Measurements from ENCODE around the gene TUT4. TPM values are rescaled to one million over a fixed set of nuclear protein-coding genes. Genes with fewer than 3 reads are reported as not detected.

Gene TUT4
- total and polyA plus RNA-seq, 2 donors (not counting 1 experiment from before 2014, with no cell fraction given): 29.3 to 37.5 TPM

DNA sequence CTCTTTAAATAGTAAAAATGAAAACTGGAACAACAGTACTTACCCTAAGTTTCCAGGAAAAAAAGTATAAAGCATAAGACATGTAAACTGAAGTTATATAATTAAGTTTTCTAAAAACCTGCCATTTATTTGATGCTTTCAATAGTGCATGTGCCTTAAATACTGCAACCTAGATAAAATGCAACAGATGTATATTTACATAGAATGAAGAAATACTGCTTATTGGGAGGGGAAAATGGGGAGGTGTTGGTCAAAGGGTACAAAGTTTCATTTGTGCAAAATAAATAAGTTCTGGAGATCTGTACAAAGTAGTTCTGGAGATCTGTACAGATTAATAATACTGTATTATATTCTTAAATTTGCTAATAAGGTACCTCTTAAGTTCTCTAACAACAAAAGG lies 79.9 kb downstream of the TUT4 start:
- H3K4me3 ChIP-seq (replicated peaks in 1 of 4; ENCODE audit: control extremely low read depth in 1 of 4, insufficient read depth in 1 of 4, low read depth in 3 of 4, low read length in 4 of 4): no peak overlapping the region
- no peak overlapping the region for H3K9ac ChIP-seq (ENCODE audit: insufficient read depth, low read length)
- peaks cover 2% of the 10 kb centered on the region for H3K36me3 ChIP-seq (ENCODE audit: control insufficient read depth, insufficient read depth, low read length)
- H3K27me3 ChIP-seq (ENCODE audit: control insufficient read depth, insufficient read depth, low read length): no peaks in the 10 kb centered on the region
- DNase-seq (ENCODE audit: low read depth in 2 of 2): no peak
- no peak overlapping the region for H3K27ac ChIP-seq (ENCODE audit: insufficient read depth, low read length)
- no peaks in the 10 kb centered on the region for H4K20me1 ChIP-seq (ENCODE audit: control insufficient read depth, extremely low read depth, insufficient read depth, low read length)
- TF ChIP-seq, protein P1, sequence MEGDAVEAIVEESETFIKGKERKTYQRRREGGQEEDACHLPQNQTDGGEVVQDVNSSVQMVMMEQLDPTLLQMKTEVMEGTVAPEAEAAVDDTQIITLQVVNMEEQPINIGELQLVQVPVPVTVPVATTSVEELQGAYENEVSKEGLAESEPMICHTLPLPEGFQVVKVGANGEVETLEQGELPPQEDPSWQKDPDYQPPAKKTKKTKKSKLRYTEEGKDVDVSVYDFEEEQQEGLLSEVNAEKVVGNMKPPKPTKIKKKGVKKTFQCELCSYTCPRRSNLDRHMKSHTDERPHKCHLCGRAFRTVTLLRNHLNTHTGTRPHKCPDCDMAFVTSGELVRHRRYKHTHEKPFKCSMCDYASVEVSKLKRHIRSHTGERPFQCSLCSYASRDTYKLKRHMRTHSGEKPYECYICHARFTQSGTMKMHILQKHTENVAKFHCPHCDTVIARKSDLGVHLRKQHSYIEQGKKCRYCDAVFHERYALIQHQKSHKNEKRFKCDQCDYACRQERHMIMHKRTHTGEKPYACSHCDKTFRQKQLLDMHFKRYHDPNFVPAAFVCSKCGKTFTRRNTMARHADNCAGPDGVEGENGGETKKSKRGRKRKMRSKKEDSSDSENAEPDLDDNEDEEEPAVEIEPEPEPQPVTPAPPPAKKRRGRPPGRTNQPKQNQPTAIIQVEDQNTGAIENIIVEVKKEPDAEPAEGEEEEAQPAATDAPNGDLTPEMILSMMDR (conservative IDR thresholded peaks at IDR 0.05 in 1 of 2, IDR thresholded peaks at IDR 0.05 in 1 of 2; ENCODE audit: low read depth in 1 of 2, low read length in 2 of 2): no peak
- no peak for TF ChIP-seq EZH2 (IDR thresholded peaks at IDR 0.05; ENCODE audit: low read length, missing control alignments)
- H2AFZ ChIP-seq (ENCODE audit: low read length): no peak overlapping the region
- H3K79me2 ChIP-seq (ENCODE audit: control insufficient read depth, insufficient read depth, low read length): no peaks in the 10 kb centered on the region
- H3K9me3 ChIP-seq (ENCODE audit: control insufficient read depth, insufficient read depth, low read depth, low read length): no peaks in the 10 kb centered on the region
- H3K4me2 ChIP-seq (ENCODE audit: extremely low read depth, insufficient read depth, low read length): no peak overlapping the region
- no peaks in the 10 kb centered on the region for H3K4me1 ChIP-seq (ENCODE audit: control insufficient read depth, extremely low read depth, insufficient read depth, low read length)

DNA sequence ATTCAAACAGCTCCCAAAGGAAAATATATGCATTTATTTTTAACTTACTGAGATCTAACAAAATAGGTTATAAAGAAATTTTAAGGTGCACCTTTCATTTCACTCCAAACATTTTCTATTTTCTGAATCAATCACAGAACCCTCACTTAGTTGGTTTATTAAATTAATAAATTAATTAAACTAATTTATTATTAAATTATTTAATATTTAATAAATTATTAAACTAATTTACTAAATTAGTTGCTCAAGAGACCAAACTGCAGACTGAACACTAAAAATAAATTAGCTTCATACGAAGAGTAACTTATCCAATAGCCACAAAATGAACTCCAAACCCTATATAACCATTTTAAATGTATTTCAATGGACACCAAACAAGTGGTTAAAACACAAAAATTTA lies 80.5 kb downstream of the TUT4 start:
- H3K4me1 ChIP-seq (ENCODE audit: control insufficient read depth, extremely low read depth, insufficient read depth, low read length): no peaks in the 10 kb centered on the region
- H3K36me3 ChIP-seq (ENCODE audit: control insufficient read depth, insufficient read depth, low read length): peaks cover 2% of the 10 kb centered on the region
- DNase-seq (ENCODE audit: low read depth in 2 of 2): no peak
- H3K4me3 ChIP-seq (replicated peaks in 1 of 4; ENCODE audit: control extremely low read depth in 1 of 4, insufficient read depth in 1 of 4, low read depth in 3 of 4, low read length in 4 of 4): no peak overlapping the region
- H3K27me3 ChIP-seq (ENCODE audit: control insufficient read depth, insufficient read depth, low read length): no peaks in the 10 kb centered on the region
- H3K9ac ChIP-seq (ENCODE audit: insufficient read depth, low read length): no peak overlapping the region
- no peaks in the 10 kb centered on the region for H3K79me2 ChIP-seq (ENCODE audit: control insufficient read depth, insufficient read depth, low read length)
- no peak overlapping the region for H3K4me2 ChIP-seq (ENCODE audit: extremely low read depth, insufficient read depth, low read length)
- no peak overlapping the region for H2AFZ ChIP-seq (ENCODE audit: low read length)
- no peak overlapping the region for H3K27ac ChIP-seq (ENCODE audit: insufficient read depth, low read length)
- H4K20me1 ChIP-seq (ENCODE audit: control insufficient read depth, extremely low read depth, insufficient read depth, low read length): no peaks in the 10 kb centered on the region
- TF ChIP-seq, protein P1 (conservative IDR thresholded peaks at IDR 0.05 in 1 of 2, IDR thresholded peaks at IDR 0.05 in 1 of 2; ENCODE audit: low read depth in 1 of 2, low read length in 2 of 2): no peak
- TF ChIP-seq EZH2 (IDR thresholded peaks at IDR 0.05; ENCODE audit: low read length, missing control alignments): no peak
- H3K9me3 ChIP-seq (ENCODE audit: control insufficient read depth, insufficient read depth, low read depth, low read length): no peaks in the 10 kb centered on the region

DNA sequence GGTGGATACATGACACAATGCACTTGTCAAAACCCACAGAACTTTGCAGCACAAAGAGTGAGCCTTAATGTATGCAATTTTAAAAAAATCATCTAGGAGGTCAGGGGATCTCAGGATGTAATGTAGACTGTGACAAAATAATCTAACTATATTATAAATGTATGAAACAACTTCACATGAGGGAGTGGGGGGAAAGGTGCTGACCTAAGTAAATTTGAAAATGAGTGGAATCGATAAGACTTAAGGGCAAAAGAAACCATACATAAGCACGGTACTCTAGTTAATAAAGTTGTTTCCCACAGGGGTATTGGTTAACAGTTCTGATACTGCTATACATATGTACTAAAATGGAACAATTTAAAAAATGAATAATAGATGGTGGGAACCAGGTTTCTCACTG lies 83.8 kb downstream of the TUT4 start:
- Histone ChIP-seq H3K4me3 (replicated peaks in 1 of 4; ENCODE audit: control extremely low read depth in 1 of 4, insufficient read depth in 1 of 4, low read depth in 3 of 4, low read length in 4 of 4) (no peak overlapping the region), H3K4me2 (ENCODE audit: extremely low read depth, insufficient read depth, low read length) (no peak overlapping the region), H4K20me1 (ENCODE audit: control insufficient read depth, extremely low read depth, insufficient read depth, low read length) (no peaks in the 10 kb centered on the region), H3K9ac (ENCODE audit: insufficient read depth, low read length) (no peak overlapping the region), H3K27ac (ENCODE audit: insufficient read depth, low read length) (no peak overlapping the region), H3K36me3 (ENCODE audit: control insufficient read depth, insufficient read depth, low read length) (no peaks in the 10 kb centered on the region), H3K9me3 (ENCODE audit: control insufficient read depth, insufficient read depth, low read depth, low read length) (no peaks in the 10 kb centered on the region), H2AFZ (ENCODE audit: low read length) (no peak overlapping the region), H3K27me3 (ENCODE audit: control insufficient read depth, insufficient read depth, low read length) (no peaks in the 10 kb centered on the region), H3K4me1 (ENCODE audit: control insufficient read depth, extremely low read depth, insufficient read depth, low read length) (no peaks in the 10 kb centered on the region), H3K79me2 (ENCODE audit: control insufficient read depth, insufficient read depth, low read length) (no peaks in the 10 kb centered on the region)
- no peak for DNase-seq (ENCODE audit: low read depth in 2 of 2)
- TF ChIP-seq EZH2 (IDR thresholded peaks at IDR 0.05; ENCODE audit: low read length, missing control alignments): no peak
- TF ChIP-seq, protein P1 (conservative IDR thresholded peaks at IDR 0.05 in 1 of 2, IDR thresholded peaks at IDR 0.05 in 1 of 2; ENCODE audit: low read depth in 1 of 2, low read length in 2 of 2): no peak
